Stimulated activated naive CD8-positive, alpha-beta T cell treated with anti-CD3 and anti-CD28 coated beads, Interleukin-15, amount 100 ng/mL, for 72 hours (primary cell): ENCODE measurements around the gene TRIM9.
"Not testable (repeated sequence)": the region's sequence is repeated elsewhere in the genome, so short reads cannot be mapped to it uniquely, and the experiment has no call there.

Experiments used
- ATAC-seq: fragments of 150-1000 bp; cut with Tn5 transposase; 2 replicates; pipeline ENCODE4 v1.10.0; 2021; ENCODE audit warnings: mild to moderate bottlenecking, moderate library complexity
- DNase-seq, 2 donors: peaks; one replicate each; pipeline ENCODE4 v3.0.0; 2021 to 2022
- H3K27ac Mint-ChIP-seq, 2 donors: one replicate each; pipeline ENCODE4 v1.8.0; 2022; ENCODE audit warnings: mild to moderate bottlenecking in 2 of 2, mixed read lengths in 2 of 2, moderate library complexity in 2 of 2
- H3K27me3 Mint-ChIP-seq: one replicate; pipeline ENCODE4 v1.8.0; 2022; ENCODE audit warnings: mixed read lengths
- H3K4me1 Mint-ChIP-seq: one replicate; pipeline ENCODE4 v1.8.0; 2022; ENCODE audit warnings: mild to moderate bottlenecking, mixed read lengths
- H3K4me3 Mint-ChIP-seq, 2 donors: one replicate each; pipeline ENCODE4 v1.8.0; 2022; ENCODE audit warnings: mild to moderate bottlenecking in 2 of 2, mixed read lengths in 2 of 2, moderate library complexity in 1 of 2
- H3K9me3 Mint-ChIP-seq, 2 donors: one replicate each; pipeline ENCODE4 v1.8.0; 2022; ENCODE audit warnings: mixed read lengths in 2 of 2

Gene TRIM9

GRCh38 chr14:50953502-50953901 lies 141.4 kb downstream of the TRIM9 start:
- H3K27me3 Mint-ChIP-seq = no peaks in the 10 kb centered on the region
- no peak overlapping the region for H3K27ac Mint-ChIP-seq
- H3K9me3 Mint-ChIP-seq = no peaks in the 10 kb centered on the region
- DNase-seq = no peak
- H3K4me3 Mint-ChIP-seq = no peak overlapping the region
- ATAC-seq = no peak
- H3K4me1 Mint-ChIP-seq = peaks cover 16% of the 10 kb centered on the region

- no peak for ATAC-seq
- Mint-ChIP-seq H3K27ac (no peak overlapping the region), H3K4me1 (peaks cover 16% of the 10 kb centered on the region), H3K9me3 (no peaks in the 10 kb centered on the region), H3K27me3 (no peaks in the 10 kb centered on the region), H3K4me3 (no peak overlapping the region)
- no peak for DNase-seq
Measured at GRCh38 chr14:50951032-50951431, 143.9 kb downstream of the TRIM9 start.

- H3K4me3 Mint-ChIP-seq = no peak overlapping the region
- H3K27me3 Mint-ChIP-seq = peaks cover 19% of the 10 kb centered on the region
- peaks cover 17% of the 10 kb centered on the region for H3K4me1 Mint-ChIP-seq
- no peak for ATAC-seq
- H3K9me3 Mint-ChIP-seq = no peaks in the 10 kb centered on the region
- no peak for DNase-seq
- no peak overlapping the region for H3K27ac Mint-ChIP-seq
Measured at GRCh38 chr14:50948205-50948604, 146.7 kb downstream of the TRIM9 start.

- H3K9me3 Mint-ChIP-seq = no peaks in the 10 kb centered on the region
- H3K4me3 Mint-ChIP-seq = no peak overlapping the region
- H3K4me1 Mint-ChIP-seq = peaks cover 20% of the 10 kb centered on the region
- H3K27ac Mint-ChIP-seq = no peak overlapping the region
- ATAC-seq = no peak
- peaks cover 25% of the 10 kb centered on the region for H3K27me3 Mint-ChIP-seq
- no peak for DNase-seq
Measured at GRCh38 chr14:50947446-50947845, 147.5 kb downstream of the TRIM9 start.

GRCh38 chr14:50946234-50946935 lies 148.5 kb downstream of the TRIM9 start:
- DNase-seq (no peak), ATAC-seq (no peak)
- no peak overlapping the region for H3K27ac Mint-ChIP-seq
- no peak overlapping the region for H3K4me3 Mint-ChIP-seq
- H3K27me3 Mint-ChIP-seq = peaks cover 33% of the 10 kb centered on the region
- H3K4me1 Mint-ChIP-seq = peaks cover 20% of the 10 kb centered on the region
- H3K9me3 Mint-ChIP-seq = no peaks in the 10 kb centered on the region

GRCh38 chr14:50944647-50945413 lies 150.1 kb downstream of the TRIM9 start:
- H3K27ac Mint-ChIP-seq = peak overlapping the region in 1 of 2 donors; percentile 88
- H3K4me1 Mint-ChIP-seq = peaks cover 20% of the 10 kb centered on the region
- DNase-seq = peak; percentile 7 to 15
- no peaks in the 10 kb centered on the region for H3K9me3 Mint-ChIP-seq
- H3K4me3 Mint-ChIP-seq = peak overlapping the region; percentile 87 to 89
- ATAC-seq = peak; percentile 71
- H3K27me3 Mint-ChIP-seq = peaks cover 46% of the 10 kb centered on the region

- peak; percentile 77 for ATAC-seq
- Mint-ChIP-seq H3K27me3 (peaks cover 46% of the 10 kb centered on the region), H3K4me1 (peaks cover 20% of the 10 kb centered on the region), H3K27ac (peak within 1 kb of the TSS in 1 of 2 donors; percentile 88), H3K9me3 (no peaks in the 10 kb centered on the region), H3K4me3 (peak within 1 kb of the TSS; percentile 87 to 89)
- peak; percentile 32 to 35 for DNase-seq
Measured at GRCh38 chr14:50943943-50944646, 150.8 kb downstream of the TRIM9 start, which contains the start of gene PYGL. Gene PYGL (minus strand): TSS chr14:50944483. CDS start chr14:50944403, 80 bp downstream.

GRCh38 chr14:50943261-50943942 lies 151.5 kb downstream of the TRIM9 start:
- ATAC-seq = no peak
- H3K27me3 Mint-ChIP-seq = peaks cover 46% of the 10 kb centered on the region
- DNase-seq = no peak
- H3K4me1 Mint-ChIP-seq = peaks cover 20% of the 10 kb centered on the region
- H3K27ac Mint-ChIP-seq = peak overlapping the region in 1 of 2 donors; percentile 43
- H3K4me3 Mint-ChIP-seq = peak overlapping the region; percentile 63 to 84
- H3K9me3 Mint-ChIP-seq = no peaks in the 10 kb centered on the region

- H3K4me3 Mint-ChIP-seq, H3K9me3 Mint-ChIP-seq: not testable (repeated sequence)
- H3K27me3 Mint-ChIP-seq = peaks cover 49% of the 10 kb centered on the region
Measured at GRCh38 chr14:50941638-50942037, 153.3 kb downstream of the TRIM9 start.

GRCh38 chr14:50941151-50941550 lies 153.8 kb downstream of the TRIM9 start:
- no peak for DNase-seq
- Mint-ChIP-seq H3K4me3 (no peak overlapping the region), H3K9me3 (no peaks in the 10 kb centered on the region), H3K27me3 (peaks cover 51% of the 10 kb centered on the region), H3K4me1 (peaks cover 26% of the 10 kb centered on the region), H3K27ac (no peak overlapping the region)
- ATAC-seq = no peak

More at GRCh38 chr14:50941638-50942037, 153.3 kb downstream of the TRIM9 start:
- peaks cover 24% of the 10 kb centered on the region for H3K4me1 Mint-ChIP-seq
- not testable (repeated sequence) for DNase-seq, ATAC-seq, H3K27ac Mint-ChIP-seq

GRCh38 chr14:50937800-50938199 lies 157.1 kb downstream of the TRIM9 start:
- H3K27me3 Mint-ChIP-seq = peaks cover 28% of the 10 kb centered on the region
- no peak overlapping the region for H3K4me3 Mint-ChIP-seq
- no peaks in the 10 kb centered on the region for H3K9me3 Mint-ChIP-seq
- no peak overlapping the region for H3K27ac Mint-ChIP-seq
- DNase-seq (no peak), ATAC-seq (no peak)
- peaks cover 6% of the 10 kb centered on the region for H3K4me1 Mint-ChIP-seq

GRCh38 chr14:50937325-50937724 lies 157.6 kb downstream of the TRIM9 start:
- Mint-ChIP-seq H3K4me3 (no peak overlapping the region), H3K9me3 (no peaks in the 10 kb centered on the region), H3K27me3 (peaks cover 27% of the 10 kb centered on the region), H3K4me1 (peaks cover 6% of the 10 kb centered on the region), H3K27ac (no peak overlapping the region)
- DNase-seq (no peak), ATAC-seq (no peak)

GRCh38 chr14:50936882-50937281 lies 158.0 kb downstream of the TRIM9 start:
- Mint-ChIP-seq H3K4me1 (peaks cover 6% of the 10 kb centered on the region), H3K9me3 (no peaks in the 10 kb centered on the region), H3K27ac (no peak overlapping the region), H3K4me3 (no peak overlapping the region), H3K27me3 (peaks cover 24% of the 10 kb centered on the region)
- ATAC-seq (peak; percentile 35), DNase-seq (no peak)

GRCh38 chr14:50936016-50936340 lies 158.9 kb downstream of the TRIM9 start:
- Mint-ChIP-seq H3K4me3 (no peak overlapping the region), H3K4me1 (peaks cover 6% of the 10 kb centered on the region), H3K27me3 (peaks cover 15% of the 10 kb centered on the region), H3K9me3 (no peaks in the 10 kb centered on the region), H3K27ac (no peak overlapping the region)
- ATAC-seq = no peak
- DNase-seq = no peak
